ENCODE measurements around the gene PADI6.
"Not testable (repeated sequence)": the region's sequence is repeated elsewhere in the genome, so short reads cannot be mapped to it uniquely, and the experiment has no call there.

PADI6 gene

GRCh38 chr1:17371896-17372295, at the start of gene PADI6:
PADI6 (plus strand) TSS chr1:17372196; CDS start chr1:17372246, 50 bp downstream.
- in situ Hi-C loops (cut with HindIII; ENCODE audit: low sequenced_read_pairs) = loop anchor here (10.0 kb wide), 1 partner anchor 357 kb away; the partner anchor contains the start of gene ATP13A2

GRCh38 chr1:17328855-17329254, 43.1 kb upstream of the PADI6 start:
- in situ Hi-C loops (cut with HindIII; ENCODE audit: low sequenced_read_pairs) = no loop called here

GRCh38 chr1:17329610-17330009, 42.4 kb upstream of the PADI6 start:
- in situ Hi-C loops (cut with HindIII; ENCODE audit: low sequenced_read_pairs) = no loop called here

- in situ Hi-C loops (cut with HindIII; ENCODE audit: low sequenced_read_pairs) = no loop called here
These were observed 41.1 kb upstream of the PADI6 start for GRCh38 chr1:17330856-17331255.

GRCh38 chr1:17333081-17333480, 38.9 kb upstream of the PADI6 start:
- in situ Hi-C loops (cut with HindIII; ENCODE audit: low sequenced_read_pairs) = no loop called here

GRCh38 chr1:17335821-17336710, 35.9 kb upstream of the PADI6 start:
- in situ Hi-C loops (cut with HindIII; ENCODE audit: low sequenced_read_pairs) = no loop called here

GRCh38 chr1:17338706-17339493, 33.1 kb upstream of the PADI6 start:
- in situ Hi-C loops (cut with HindIII; ENCODE audit: low sequenced_read_pairs) = no loop called here

GRCh38 chr1:17339521-17339920, 32.5 kb upstream of the PADI6 start:
- in situ Hi-C loops (cut with HindIII; ENCODE audit: low sequenced_read_pairs) = no loop called here

GRCh38 chr1:17340358-17340757, 31.6 kb upstream of the PADI6 start:
- in situ Hi-C loops (cut with HindIII; ENCODE audit: low sequenced_read_pairs) = no loop called here

GRCh38 chr1:17342014-17342441, 30.0 kb upstream of the PADI6 start:
- in situ Hi-C loops (cut with HindIII; ENCODE audit: low sequenced_read_pairs) = no loop called here

GRCh38 chr1:17345506-17345905, 26.5 kb upstream of the PADI6 start:
- in situ Hi-C loops (cut with HindIII; ENCODE audit: low sequenced_read_pairs) = not testable (repeated sequence)

- in situ Hi-C loops (cut with HindIII; ENCODE audit: low sequenced_read_pairs) = no loop called here
These were observed 25.8 kb upstream of the PADI6 start for GRCh38 chr1:17346046-17346789.

GRCh38 chr1:17347769-17348592, 24.0 kb upstream of the PADI6 start:
- in situ Hi-C loops (cut with HindIII; ENCODE audit: low sequenced_read_pairs) = no loop called here

GRCh38 chr1:17348593-17349234, 23.3 kb upstream of the PADI6 start:
- in situ Hi-C loops (cut with HindIII; ENCODE audit: low sequenced_read_pairs) = no loop called here

- in situ Hi-C loops (cut with HindIII; ENCODE audit: low sequenced_read_pairs) = loop anchor here (5.0 kb wide), 5 partner anchors 37 to 278 kb away; no protein-coding TSS in a partner anchor
These were observed 21.9 kb upstream of the PADI6 start for GRCh38 chr1:17350083-17350482.

GRCh38 chr1:17350928-17351446, 21.0 kb upstream of the PADI6 start:
- in situ Hi-C loops (cut with HindIII; ENCODE audit: low sequenced_read_pairs) = loop anchor here (5.0 kb wide), 5 partner anchors 36 to 279 kb away; no protein-coding TSS in a partner anchor

GRCh38 chr1:17351598-17352324, 20.2 kb upstream of the PADI6 start:
- in situ Hi-C loops (cut with HindIII; ENCODE audit: low sequenced_read_pairs) = loop anchor here (5.0 kb wide), 5 partner anchors 36 to 279 kb away; no protein-coding TSS in a partner anchor

GRCh38 chr1:17352419-17352909, 19.5 kb upstream of the PADI6 start:
- in situ Hi-C loops (cut with HindIII; ENCODE audit: low sequenced_read_pairs) = loop anchor here (5.0 kb wide), 5 partner anchors 35 to 280 kb away; no protein-coding TSS in a partner anchor

Measured in endothelial cell of hepatic sinusoid (primary cell).